Fibroblast of villous mesenchyme (primary cell): ENCODE data around the gene SMPDL3B. TPM values are rescaled to one million over a fixed set of nuclear protein-coding genes. Genes with fewer than 3 reads are reported as not detected.

Source experiments
- DNase-seq: peaks from one replicate; pipeline ENCODE4 v3.0.0-alpha.2; 2010; ENCODE audit warnings: low read depth
- H3K4me3 ChIP-seq: 2 replicates; pipeline ENCODE4 v1.5.1; 2011; ENCODE audit warnings: low read depth, mild to moderate bottlenecking, low read length
- CTCF ChIP-seq: IDR thresholded peaks from 2 replicates; pipeline ENCODE4 v1.5.1; 2012; ENCODE audit warnings: low read depth, mild to moderate bottlenecking, low read length; ENCODE audit not compliant: insufficient read depth
- total RNA-seq: library from RNA; depleted of rRNA; stranded (reverse); fragments of >200 nt; gene quantifications from 2 replicates; pipeline ENCODE4 v1.2.3, GENCODE V29; 2012

The SMPDL3B gene
- total RNA-seq, 1 donor, result not detected

- peak; percentile 23 for DNase-seq
- peak; percentile 35 for TF ChIP-seq CTCF
- no peak overlapping the region for H3K4me3 ChIP-seq
Observed at GRCh38 chr1:27940297-27940696, 5.5 kb downstream of the SMPDL3B start.

- no peak for TF ChIP-seq CTCF
- H3K4me3 ChIP-seq, result no peak overlapping the region
- no peak for DNase-seq
Observed at GRCh38 chr1:27940870-27941560, 6.2 kb downstream of the SMPDL3B start.

GRCh38 chr1:27941671-27942540 lies 7.1 kb downstream of the SMPDL3B start:
- no peak for TF ChIP-seq CTCF
- H3K4me3 ChIP-seq, result no peak overlapping the region
- no peak for DNase-seq

- no peak for DNase-seq
- TF ChIP-seq CTCF, result no peak
- no peak overlapping the region for H3K4me3 ChIP-seq
Observed at GRCh38 chr1:27945020-27945419, 10.2 kb downstream of the SMPDL3B start.

- no peak overlapping the region for H3K4me3 ChIP-seq
- DNase-seq, result no peak
- TF ChIP-seq CTCF, result no peak
Observed at GRCh38 chr1:27949027-27949426, 14.2 kb downstream of the SMPDL3B start.

- no peak for DNase-seq
- no peak for TF ChIP-seq CTCF
Observed at GRCh38 chr1:27951396-27951795, 16.6 kb downstream of the SMPDL3B start.

More at GRCh38 chr1:27951396-27951795, 16.6 kb downstream of the SMPDL3B start:
- no peak overlapping the region for H3K4me3 ChIP-seq
